GM12892 (cell line): ENCODE measurements around the gene FBXL20.

Source experiments
- POLR2A ChIP-seq: IDR thresholded peaks from 2 replicates; pipeline ENCODE4 v1.6.1; 2011; ENCODE audit warnings: low read depth, low read length, control low read depth
- POLR2AphosphoS5 ChIP-seq: IDR thresholded peaks from 2 replicates; pipeline ENCODE4 v1.6.1; 2011; ENCODE audit warnings: low read depth, low read length, control low read depth
- TAF1 ChIP-seq: IDR thresholded peaks from 2 replicates; pipeline ENCODE4 v1.6.1; 2011; ENCODE audit warnings: low read depth, mild to moderate bottlenecking, control low read depth, low read length, borderline replicate concordance

GRCh38 chr17:39231091-39231561 is 170.3 kb downstream of the FBXL20 start:
- TF ChIP-seq POLR2A (no peak), POLR2AphosphoS5 (no peak), TAF1 (no peak)
